22Rv1 (cell line): ENCODE data around the gene C9.
"Not testable (repeated sequence)": the region's sequence is repeated elsewhere in the genome, so short reads cannot be mapped to it uniquely, and the experiment has no call there.

Experiments used
- H3K27ac ChIP-seq: fragments of 450-650 bp; 2 replicates; pipeline ENCODE4 v1.5.1; 2017
- CTCF ChIP-seq: fragments of 450-650 bp; IDR thresholded peaks from 2 replicates; pipeline ENCODE4 v1.5.1; 2017; ENCODE audit warnings: mild to moderate bottlenecking
- ZFX ChIP-seq: fragments of 450-650 bp; IDR thresholded peaks from 2 replicates; pipeline ENCODE4 v1.6.1; 2017; ENCODE audit warnings: antibody characterized with exemption, borderline replicate concordance

The C9 gene

GRCh38 chr5:39323542-39323941 lies 40.8 kb downstream of the C9 start:
- H3K27ac ChIP-seq: no peak overlapping the region
- TF ChIP-seq ZFX (no peak), CTCF (no peak)

- TF ChIP-seq CTCF (no peak), ZFX (no peak)
- no peak overlapping the region for H3K27ac ChIP-seq
These were observed 44.9 kb downstream of the C9 start for GRCh38 chr5:39319395-39319794.

- H3K27ac ChIP-seq: not testable (repeated sequence)
These were observed 47.8 kb downstream of the C9 start for GRCh38 chr5:39316464-39316863.

- H3K27ac ChIP-seq: no peak overlapping the region
These were observed 48.3 kb downstream of the C9 start for GRCh38 chr5:39315995-39316394.

GRCh38 chr5:39314591-39314990 lies 49.7 kb downstream of the C9 start:
- H3K27ac ChIP-seq: no peak overlapping the region
- TF ChIP-seq ZFX (no peak), CTCF (no peak)

More at GRCh38 chr5:39315995-39316394, 48.3 kb downstream of the C9 start:
- no peak for TF ChIP-seq ZFX

- H3K27ac ChIP-seq: no peak overlapping the region
- TF ChIP-seq ZFX: no peak
- no peak for TF ChIP-seq CTCF
These were observed 54.8 kb downstream of the C9 start for GRCh38 chr5:39309534-39309933.

GRCh38 chr5:39302472-39302871 lies 61.8 kb downstream of the C9 start:
- TF ChIP-seq ZFX (no peak), CTCF (no peak)
- H3K27ac ChIP-seq: no peak overlapping the region

GRCh38 chr5:39301406-39301805 lies 62.9 kb downstream of the C9 start:
- TF ChIP-seq CTCF (no peak), ZFX (no peak)

GRCh38 chr5:39299962-39300361 lies 64.3 kb downstream of the C9 start:
- no peak overlapping the region for H3K27ac ChIP-seq
- TF ChIP-seq CTCF: no peak
- no peak for TF ChIP-seq ZFX

More at GRCh38 chr5:39301406-39301805, 62.9 kb downstream of the C9 start:
- H3K27ac ChIP-seq: no peak overlapping the region
